ENCODE data around the gene MSMP. TPM values are rescaled to one million over a fixed set of nuclear protein-coding genes. Genes with fewer than 3 reads are reported as not detected.
A peak's percentile ranks its signal among the peaks of the same experiment; 100 is the strongest.

The MSMP gene
- total and polyA plus RNA-seq, 9 of the 15 experiments (the other 6 are each of a cell fraction or from before 2014, with no cell fraction given) = 0.60 TPM; not detected in 8

DNA sequence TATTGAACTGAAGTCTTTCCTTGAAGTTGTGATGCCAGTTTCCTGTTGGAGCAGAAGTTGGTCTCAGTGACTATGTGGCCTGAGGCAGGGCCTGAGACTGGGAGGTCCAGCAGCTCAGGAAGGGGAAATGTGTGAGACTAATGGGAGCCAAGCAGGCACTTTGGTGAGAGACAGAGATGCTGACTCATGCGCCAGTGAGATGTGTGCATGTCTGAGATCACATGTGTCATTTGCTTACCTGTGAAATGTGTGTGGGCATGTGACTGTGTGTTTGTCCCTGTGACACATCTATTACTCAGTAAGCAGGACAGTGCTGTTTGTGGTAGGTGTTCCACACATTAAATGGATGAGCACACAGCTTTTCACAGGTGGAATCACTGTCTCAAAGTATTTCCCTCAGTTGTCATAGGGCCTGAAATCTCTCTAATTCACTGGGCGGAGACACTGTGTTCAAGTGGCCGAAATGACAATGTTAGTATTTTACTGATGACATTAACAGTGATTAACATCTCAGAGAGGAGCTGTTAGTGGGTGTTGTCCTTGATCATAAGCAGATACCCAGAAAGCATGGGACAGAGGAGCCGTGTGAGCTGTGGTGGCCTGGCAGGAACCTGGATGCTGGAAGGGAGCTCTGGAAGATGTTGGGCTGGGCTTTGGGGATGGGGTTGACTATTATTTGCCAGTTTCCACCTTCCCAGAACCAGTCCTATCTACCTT lies 44.7 kb upstream of the MSMP start (continued):
- TF ChIP-seq, protein P1, sequence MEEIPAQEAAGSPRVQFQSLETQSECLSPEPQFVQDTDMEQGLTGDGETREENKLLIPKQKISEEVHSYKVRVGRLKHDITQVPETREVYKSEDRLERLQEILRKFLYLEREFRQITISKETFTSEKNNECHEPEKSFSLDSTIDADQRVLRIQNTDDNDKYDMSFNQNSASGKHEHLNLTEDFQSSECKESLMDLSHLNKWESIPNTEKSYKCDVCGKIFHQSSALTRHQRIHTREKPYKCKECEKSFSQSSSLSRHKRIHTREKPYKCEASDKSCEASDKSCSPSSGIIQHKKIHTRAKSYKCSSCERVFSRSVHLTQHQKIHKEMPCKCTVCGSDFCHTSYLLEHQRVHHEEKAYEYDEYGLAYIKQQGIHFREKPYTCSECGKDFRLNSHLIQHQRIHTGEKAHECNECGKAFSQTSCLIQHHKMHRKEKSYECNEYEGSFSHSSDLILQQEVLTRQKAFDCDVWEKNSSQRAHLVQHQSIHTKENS (CRISPR knock-in tag; IDR thresholded peaks at IDR 0.05) = no peak
- TF ChIP-seq, protein P2, sequence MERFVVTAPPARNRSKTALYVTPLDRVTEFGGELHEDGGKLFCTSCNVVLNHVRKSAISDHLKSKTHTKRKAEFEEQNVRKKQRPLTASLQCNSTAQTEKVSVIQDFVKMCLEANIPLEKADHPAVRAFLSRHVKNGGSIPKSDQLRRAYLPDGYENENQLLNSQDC (CRISPR knock-in tag; IDR thresholded peaks at IDR 0.05) = no peak
- TF ChIP-seq ETV5 (CRISPR knock-in tag; IDR thresholded peaks at IDR 0.05; ENCODE audit: low read depth) (no peak), PCBP2 (IDR thresholded peaks at IDR 0.05; ENCODE audit: low read depth, low read length, poor library complexity, severe bottlenecking) (no peak), POLR2G (IDR thresholded peaks at IDR 0.05; ENCODE audit: low read depth, low read length) (no peak), MAFF (IDR thresholded peaks at IDR 0.05; ENCODE audit: low read length) (peak; percentile 79), TFAM (CRISPR knock-in tag; conservative IDR thresholded peaks at IDR 0.05) (no peak)
- TF ChIP-seq, protein P3, sequence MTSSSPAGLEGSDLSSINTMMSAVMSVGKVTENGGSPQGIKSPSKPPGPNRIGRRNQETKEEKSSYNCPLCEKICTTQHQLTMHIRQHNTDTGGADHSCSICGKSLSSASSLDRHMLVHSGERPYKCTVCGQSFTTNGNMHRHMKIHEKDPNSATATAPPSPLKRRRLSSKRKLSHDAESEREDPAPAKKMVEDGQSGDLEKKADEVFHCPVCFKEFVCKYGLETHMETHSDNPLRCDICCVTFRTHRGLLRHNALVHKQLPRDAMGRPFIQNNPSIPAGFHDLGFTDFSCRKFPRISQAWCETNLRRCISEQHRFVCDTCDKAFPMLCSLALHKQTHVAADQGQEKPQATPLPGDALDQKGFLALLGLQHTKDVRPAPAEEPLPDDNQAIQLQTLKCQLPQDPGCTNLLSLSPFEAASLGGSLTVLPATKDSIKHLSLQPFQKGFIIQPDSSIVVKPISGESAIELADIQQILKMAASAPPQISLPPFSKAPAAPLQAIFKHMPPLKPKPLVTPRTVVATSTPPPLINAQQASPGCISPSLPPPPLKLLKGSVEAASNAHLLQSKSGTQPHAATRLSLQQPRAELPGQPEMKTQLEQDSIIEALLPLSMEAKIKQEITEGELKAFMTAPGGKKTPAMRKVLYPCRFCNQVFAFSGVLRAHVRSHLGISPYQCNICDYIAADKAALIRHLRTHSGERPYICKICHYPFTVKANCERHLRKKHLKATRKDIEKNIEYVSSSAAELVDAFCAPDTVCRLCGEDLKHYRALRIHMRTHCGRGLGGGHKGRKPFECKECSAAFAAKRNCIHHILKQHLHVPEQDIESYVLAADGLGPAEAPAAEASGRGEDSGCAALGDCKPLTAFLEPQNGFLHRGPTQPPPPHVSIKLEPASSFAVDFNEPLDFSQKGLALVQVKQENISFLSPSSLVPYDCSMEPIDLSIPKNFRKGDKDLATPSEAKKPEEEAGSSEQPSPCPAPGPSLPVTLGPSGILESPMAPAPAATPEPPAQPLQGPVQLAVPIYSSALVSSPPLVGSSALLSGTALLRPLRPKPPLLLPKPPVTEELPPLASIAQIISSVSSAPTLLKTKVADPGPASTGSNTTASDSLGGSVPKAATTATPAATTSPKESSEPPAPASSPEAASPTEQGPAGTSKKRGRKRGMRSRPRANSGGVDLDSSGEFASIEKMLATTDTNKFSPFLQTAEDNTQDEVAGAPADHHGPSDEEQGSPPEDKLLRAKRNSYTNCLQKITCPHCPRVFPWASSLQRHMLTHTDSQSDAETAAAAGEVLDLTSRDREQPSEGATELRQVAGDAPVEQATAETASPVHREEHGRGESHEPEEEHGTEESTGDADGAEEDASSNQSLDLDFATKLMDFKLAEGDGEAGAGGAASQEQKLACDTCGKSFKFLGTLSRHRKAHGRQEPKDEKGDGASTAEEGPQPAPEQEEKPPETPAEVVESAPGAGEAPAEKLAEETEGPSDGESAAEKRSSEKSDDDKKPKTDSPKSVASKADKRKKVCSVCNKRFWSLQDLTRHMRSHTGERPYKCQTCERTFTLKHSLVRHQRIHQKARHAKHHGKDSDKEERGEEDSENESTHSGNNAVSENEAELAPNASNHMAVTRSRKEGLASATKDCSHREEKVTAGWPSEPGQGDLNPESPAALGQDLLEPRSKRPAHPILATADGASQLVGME (CRISPR knock-in tag; IDR thresholded peaks at IDR 0.05) = no peak
- TF ChIP-seq, protein P4, sequence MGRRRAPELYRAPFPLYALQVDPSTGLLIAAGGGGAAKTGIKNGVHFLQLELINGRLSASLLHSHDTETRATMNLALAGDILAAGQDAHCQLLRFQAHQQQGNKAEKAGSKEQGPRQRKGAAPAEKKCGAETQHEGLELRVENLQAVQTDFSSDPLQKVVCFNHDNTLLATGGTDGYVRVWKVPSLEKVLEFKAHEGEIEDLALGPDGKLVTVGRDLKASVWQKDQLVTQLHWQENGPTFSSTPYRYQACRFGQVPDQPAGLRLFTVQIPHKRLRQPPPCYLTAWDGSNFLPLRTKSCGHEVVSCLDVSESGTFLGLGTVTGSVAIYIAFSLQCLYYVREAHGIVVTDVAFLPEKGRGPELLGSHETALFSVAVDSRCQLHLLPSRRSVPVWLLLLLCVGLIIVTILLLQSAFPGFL (CRISPR knock-in tag; IDR thresholded peaks at IDR 0.05) = no peak

All from K562 (cell line).